DND-41 (cell line): ENCODE data around the gene DPY19L1.

Experiments used
- ATAC-seq: fragments of 200-7000 bp; cut with Tn5 transposase; 3 replicates; pipeline ENCODE4 v1.9.1; 2021; ENCODE audit warnings: low read depth; ENCODE audit not compliant: insufficient read depth
- DNase-seq: peaks from one replicate; pipeline ENCODE4 v3.0.0-alpha.2; 2020
- H2AFZ ChIP-seq: 2 replicates; pipeline ENCODE4 v1.6.0; 2012; ENCODE audit warnings: low read depth, low read length
- H3K27ac ChIP-seq: 2 replicates; pipeline ENCODE4 v1.5.1; 2012; ENCODE audit warnings: low read length, inconsistent platforms
- H3K27me3 ChIP-seq: fragments of 200-600 bp; sonication (generic); 2 replicates; pipeline ENCODE4 v1.6.0; 2012; ENCODE audit warnings: low read length, mild to moderate bottlenecking, inconsistent platforms; ENCODE audit not compliant: insufficient read depth, poor library complexity
- H3K36me3 ChIP-seq: 2 replicates; pipeline ENCODE4 v1.5.1; 2012; ENCODE audit warnings: low read length, inconsistent platforms; ENCODE audit not compliant: insufficient read depth
- H3K4me1 ChIP-seq: 2 replicates; pipeline ENCODE4 v1.5.1; 2012; ENCODE audit warnings: mild to moderate bottlenecking, low read length; ENCODE audit not compliant: insufficient read depth
- H3K4me2 ChIP-seq: 2 replicates; pipeline ENCODE4 v1.6.0; 2012; ENCODE audit warnings: mild to moderate bottlenecking, moderate library complexity, low read length, inconsistent platforms; ENCODE audit not compliant: insufficient read depth
- H3K4me3 ChIP-seq, 2 experiments: fragments of 200-600 bp in 1 of 2; shearing (Covaris generic) in 1 of 2; 2 replicates each; pipeline ENCODE4 v1.5.1; 2012 to 2016; ENCODE audit warnings: inconsistent platforms in 2 of 2, low read length in 2 of 2, mild to moderate bottlenecking in 2 of 2, low read depth in 1 of 2, moderate library complexity in 1 of 2
- H3K79me2 ChIP-seq: 2 replicates; pipeline ENCODE4 v1.6.0; 2012; ENCODE audit warnings: low read length, inconsistent platforms; ENCODE audit not compliant: insufficient read depth
- H3K9ac ChIP-seq: 2 replicates; pipeline ENCODE4 v1.6.0; 2012; ENCODE audit warnings: low read depth, mild to moderate bottlenecking, inconsistent platforms, low read length, moderate library complexity
- H3K9me3 ChIP-seq: 2 replicates; pipeline ENCODE4 v1.5.1; 2012; ENCODE audit warnings: low read length, moderate library complexity, mild to moderate bottlenecking, inconsistent platforms; ENCODE audit not compliant: insufficient read depth, severe bottlenecking
- H4K20me1 ChIP-seq: 2 replicates; pipeline ENCODE4 v1.6.0; 2012; ENCODE audit warnings: low read length; ENCODE audit not compliant: insufficient read depth
- CTCF ChIP-seq: IDR thresholded peaks from 2 replicates; pipeline ENCODE4 v1.5.1; 2012; ENCODE audit warnings: borderline replicate concordance, low read length, moderate library complexity, mild to moderate bottlenecking; ENCODE audit not compliant: poor library complexity, severe bottlenecking; ENCODE audit errors: extremely low read depth
- EZH2 ChIP-seq: IDR thresholded peaks from 3 replicates; pipeline ENCODE4 v1.6.1; 2012; ENCODE audit warnings: borderline replicate concordance, low read depth, mild to moderate bottlenecking, moderate library complexity, low read length, inconsistent platforms; ENCODE audit not compliant: severe bottlenecking

DPY19L1 gene

DNA sequence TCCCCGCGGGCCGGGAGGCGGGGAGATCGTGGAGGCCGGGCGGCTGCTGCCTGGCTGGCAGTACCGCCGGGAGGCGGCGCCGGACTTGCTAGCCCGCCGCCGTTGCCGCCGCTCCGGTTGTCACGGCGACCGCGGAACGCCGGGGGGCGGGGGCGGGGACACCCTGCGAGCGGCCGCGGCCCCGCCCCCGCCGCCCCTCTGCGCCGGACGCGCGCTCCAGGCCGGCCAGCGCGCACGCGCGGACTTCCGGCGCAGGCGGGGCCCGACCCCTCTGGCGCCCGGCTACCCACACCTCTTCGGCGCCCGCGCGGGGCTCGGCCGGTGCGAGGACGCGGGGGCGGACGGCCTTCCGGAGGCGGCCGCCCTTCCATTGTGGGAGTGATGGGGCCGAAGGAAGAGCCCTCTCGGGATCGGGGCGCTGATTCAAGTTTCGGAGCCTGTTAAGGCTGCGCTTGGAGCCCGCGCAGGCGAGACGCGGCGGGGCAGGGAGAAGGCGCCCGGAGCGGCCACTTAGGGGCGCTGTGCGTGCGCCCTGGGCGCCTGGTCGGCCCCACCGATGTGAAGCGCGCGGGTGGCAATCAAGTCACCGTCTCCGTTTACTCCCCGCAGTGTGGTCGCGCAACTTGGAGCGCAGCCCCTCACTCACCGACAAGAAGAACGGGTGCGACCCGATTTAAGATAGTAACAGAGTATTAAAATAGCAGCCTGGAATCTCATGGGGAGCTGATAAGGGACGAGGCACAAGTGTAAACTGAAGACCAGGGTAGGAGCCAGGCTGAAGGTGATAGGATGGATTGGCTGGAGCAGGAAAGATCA lies 449 bp upstream of the DPY19L1 start:
- Histone ChIP-seq H3K27ac (peak overlapping the region; percentile 59), H3K4me2 (peak overlapping the region; percentile 91), H3K4me3 (peak overlapping the region; percentile 28 to 85; a peak in 3 of 4 replicates), H2AFZ (peak overlapping the region; percentile 86), H3K79me2 (peaks cover 9% of the 10 kb centered on the region; the same call in 1 of the 2 replicates), H3K27me3 (peaks cover 14% of the 10 kb centered on the region), H3K9me3 (no peaks in the 10 kb centered on the region), H3K9ac (peak overlapping the region; percentile 60), H3K36me3 (no peaks in the 10 kb centered on the region), H4K20me1 (peaks cover 3% of the 10 kb centered on the region; the same call in 1 of the 2 replicates), H3K4me1 (peaks cover 32% of the 10 kb centered on the region)
- ATAC-seq, result peak; percentile 85
- DNase-seq, result peak; percentile 85
- TF ChIP-seq CTCF (peak; percentile 82), EZH2 (no peak)

- H3K79me2 ChIP-seq, result peaks cover 9% of the 10 kb centered on the region; the same call in 1 of the 2 replicates
- peak; percentile 3 for ATAC-seq
Observed at GRCh38 chr7:35036361-35037171, 719 bp downstream of the DPY19L1 start.

DNA sequence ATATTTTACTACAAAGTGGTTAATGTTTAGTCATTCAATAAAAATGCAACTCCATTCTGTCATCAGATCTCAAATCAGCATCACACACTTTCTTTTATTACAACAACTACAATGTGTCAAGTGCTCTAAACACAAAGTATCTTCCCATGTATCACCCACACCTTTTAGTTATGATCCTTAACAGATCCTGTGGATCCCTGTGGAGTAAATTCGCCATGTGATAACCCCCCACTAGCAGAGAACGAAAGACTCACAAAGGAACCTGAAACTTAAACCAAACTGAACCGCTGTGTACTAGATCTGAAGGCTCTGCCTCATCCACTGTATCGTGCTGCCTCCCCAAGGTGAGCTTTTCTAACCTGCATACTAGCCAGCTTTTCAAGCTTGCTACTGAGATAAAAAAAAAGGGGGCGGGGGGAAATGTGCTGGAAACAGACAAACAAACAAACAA lies 1.7 kb downstream of the DPY19L1 start:
- Histone ChIP-seq H2AFZ (no peak overlapping the region), H3K9ac (no peak overlapping the region; the same call in 1 of the 2 replicates), H3K4me2 (peak overlapping the region; percentile 91), H3K36me3 (no peaks in the 10 kb centered on the region), H3K4me3 (no peak overlapping the region), H3K27me3 (peaks cover 10% of the 10 kb centered on the region), H3K79me2 (peaks cover 9% of the 10 kb centered on the region; the same call in 1 of the 2 replicates), H4K20me1 (peaks cover 6% of the 10 kb centered on the region; the same call in 1 of the 2 replicates), H3K4me1 (peaks cover 32% of the 10 kb centered on the region), H3K27ac (no peak overlapping the region), H3K9me3 (no peaks in the 10 kb centered on the region)
- TF ChIP-seq EZH2 (no peak), CTCF (no peak)
- ATAC-seq, result no peak
- DNase-seq, result no peak

More at GRCh38 chr7:35036361-35037171, 719 bp downstream of the DPY19L1 start:
- peak; percentile 26 for DNase-seq
- H3K9me3 ChIP-seq, result no peaks in the 10 kb centered on the region
- peaks cover 32% of the 10 kb centered on the region for H3K4me1 ChIP-seq
- TF ChIP-seq CTCF (no peak), EZH2 (peak; percentile 86)
- peaks cover 6% of the 10 kb centered on the region; the same call in 1 of the 2 replicates for H4K20me1 ChIP-seq
- H3K36me3 ChIP-seq, result no peaks in the 10 kb centered on the region
- H3K4me2 ChIP-seq, result peak overlapping the region; percentile 91
- H3K9ac ChIP-seq, result peak overlapping the region; percentile 60
- peaks cover 14% of the 10 kb centered on the region for H3K27me3 ChIP-seq
- no peak overlapping the region; the same call in 1 of the 2 replicates for H3K27ac ChIP-seq
- peak overlapping the region; percentile 89 for H2AFZ ChIP-seq
- H3K4me3 ChIP-seq, result peak overlapping the region; percentile 64 to 85; a peak in 3 of 4 replicates
